Smooth muscle cell (in vitro differentiated cells): ENCODE measurements around the gene GJA10. TPM values are rescaled to one million over a fixed set of nuclear protein-coding genes. Genes with fewer than 3 reads are reported as not detected.

Experiments
- DNase-seq: peaks from one replicate; lab custom pipeline; 2025; ENCODE audit not compliant: unreplicated experiment; lab: John Stamatoyannopoulos, UW
- H2AFZ ChIP-seq: fragments of 200-600 bp; sonication (generic); 2 replicates; pipeline ENCODE4 v1.6.0; 2016; ENCODE audit warnings: antibody characterized with exemption, low read depth, mild to moderate bottlenecking
- H3F3A ChIP-seq: fragments of 200-600 bp; sonication (generic); 2 replicates; pipeline ENCODE4 v1.6.0; 2017; ENCODE audit warnings: antibody characterized with exemption, low read depth
- H3K27ac ChIP-seq: fragments of 200-600 bp; sonication (generic); 2 replicates; pipeline ENCODE4 v1.5.1; 2016; ENCODE audit warnings: low read depth, mild to moderate bottlenecking
- H3K27me3 ChIP-seq: fragments of 200-600 bp; sonication (generic); 2 replicates; pipeline ENCODE4 v1.6.1; 2016; ENCODE audit warnings: low read depth, mild to moderate bottlenecking
- H3K36me3 ChIP-seq: fragments of 200-600 bp; sonication (generic); 2 replicates; pipeline ENCODE4 v1.5.1; 2016; ENCODE audit warnings: low read depth
- H3K4me1 ChIP-seq: fragments of 200-600 bp; sonication (generic); 2 replicates; pipeline ENCODE4 v1.5.1; 2016; ENCODE audit warnings: low read depth
- H3K4me2 ChIP-seq: fragments of 200-600 bp; sonication (generic); 2 replicates; pipeline ENCODE4 v1.6.0; 2016; ENCODE audit warnings: mild to moderate bottlenecking
- H3K4me3 ChIP-seq: fragments of 200-600 bp; sonication (generic); 2 replicates; pipeline ENCODE4 v1.5.1; 2016; ENCODE audit warnings: mild to moderate bottlenecking
- H3K79me2 ChIP-seq: fragments of 200-600 bp; sonication (generic); 2 replicates; pipeline ENCODE4 v1.6.0; 2016; ENCODE audit warnings: low read depth, mild to moderate bottlenecking
- H3K9ac ChIP-seq: fragments of 200-600 bp; sonication (generic); 2 replicates; pipeline ENCODE4 v1.6.0; 2016; ENCODE audit warnings: low read depth
- H3K9me3 ChIP-seq: fragments of 200-600 bp; sonication (generic); replicated peaks from 2 replicates; pipeline ENCODE4 v1.5.1; 2016; ENCODE audit warnings: low read depth
- H4K20me1 ChIP-seq: fragments of 200-600 bp; sonication (generic); 2 replicates; pipeline ENCODE4 v1.6.0; 2016; ENCODE audit warnings: low read depth
- WGBS: methylation state at CpG from one replicate; pipeline ENCODE4 v1.1.7; 2016; ENCODE audit warnings: low lambda C conversion rate; 5-methylcytosine and 5-hydroxymethylcytosine counted together
- polyA plus RNA-seq: library from polyadenylated mRNA; unstranded; fragments of >200 nt; fragmentation: Nextera tagmentation; extraction: Ambion mirVana; gene quantifications from 2 replicates; pipeline ENCODE4 v1.2.1, GENCODE V29; 2016
- total RNA-seq: library from RNA; depleted of rRNA; stranded (reverse); fragments of >200 nt; gene quantifications from 2 replicates; pipeline ENCODE4 v1.2.3, GENCODE V29; 2014
- TF ChIP-seq, protein P1 (sequence below): fragments of 200-600 bp; sonication (generic); IDR thresholded peaks from 2 replicates; pipeline ENCODE4 v1.5.1; 2017; ENCODE audit warnings: borderline replicate concordance, mild to moderate bottlenecking, antibody characterized with exemption; ENCODE audit not compliant: insufficient read depth, poor library complexity, severe bottlenecking

The GJA10 gene
- total and polyA plus RNA-seq, 2 experiments from 2014 or later, result not detected

DNA sequence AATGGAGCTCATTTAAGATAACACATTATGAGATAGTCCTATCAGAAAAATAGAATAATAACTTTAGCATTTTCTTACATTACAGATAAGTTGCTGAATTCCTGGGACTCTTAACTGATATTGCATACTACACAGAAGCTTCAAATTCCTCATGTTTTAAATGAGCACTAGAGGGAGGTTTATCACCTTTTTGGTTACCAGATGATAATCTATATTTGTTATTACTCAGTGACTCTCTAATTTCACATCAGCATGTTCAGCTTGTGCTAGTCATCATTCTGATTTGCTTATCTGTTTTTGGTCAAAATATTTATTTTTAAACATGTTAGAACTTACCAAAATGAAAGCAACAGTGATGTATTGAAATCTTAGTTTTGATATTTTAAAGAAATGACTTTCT, 20.5 kb upstream of the GJA10 start:
- DNase-seq, result no peak
- Histone ChIP-seq H3K9ac (no peak overlapping the region), H4K20me1 (no peaks in the 10 kb centered on the region), H3K4me2 (no peak overlapping the region), H3K27ac (no peak overlapping the region), H3K4me1 (no peaks in the 10 kb centered on the region), H3K9me3 (peaks cover 5% of the 10 kb centered on the region), H3F3A (no peaks in the 10 kb centered on the region), H3K36me3 (peaks cover 7% of the 10 kb centered on the region), H3K79me2 (no peaks in the 10 kb centered on the region), H3K27me3 (no peaks in the 10 kb centered on the region), H2AFZ (no peak overlapping the region), H3K4me3 (no peak overlapping the region)
- TF ChIP-seq, protein P1, sequence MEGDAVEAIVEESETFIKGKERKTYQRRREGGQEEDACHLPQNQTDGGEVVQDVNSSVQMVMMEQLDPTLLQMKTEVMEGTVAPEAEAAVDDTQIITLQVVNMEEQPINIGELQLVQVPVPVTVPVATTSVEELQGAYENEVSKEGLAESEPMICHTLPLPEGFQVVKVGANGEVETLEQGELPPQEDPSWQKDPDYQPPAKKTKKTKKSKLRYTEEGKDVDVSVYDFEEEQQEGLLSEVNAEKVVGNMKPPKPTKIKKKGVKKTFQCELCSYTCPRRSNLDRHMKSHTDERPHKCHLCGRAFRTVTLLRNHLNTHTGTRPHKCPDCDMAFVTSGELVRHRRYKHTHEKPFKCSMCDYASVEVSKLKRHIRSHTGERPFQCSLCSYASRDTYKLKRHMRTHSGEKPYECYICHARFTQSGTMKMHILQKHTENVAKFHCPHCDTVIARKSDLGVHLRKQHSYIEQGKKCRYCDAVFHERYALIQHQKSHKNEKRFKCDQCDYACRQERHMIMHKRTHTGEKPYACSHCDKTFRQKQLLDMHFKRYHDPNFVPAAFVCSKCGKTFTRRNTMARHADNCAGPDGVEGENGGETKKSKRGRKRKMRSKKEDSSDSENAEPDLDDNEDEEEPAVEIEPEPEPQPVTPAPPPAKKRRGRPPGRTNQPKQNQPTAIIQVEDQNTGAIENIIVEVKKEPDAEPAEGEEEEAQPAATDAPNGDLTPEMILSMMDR, result no peak

DNA sequence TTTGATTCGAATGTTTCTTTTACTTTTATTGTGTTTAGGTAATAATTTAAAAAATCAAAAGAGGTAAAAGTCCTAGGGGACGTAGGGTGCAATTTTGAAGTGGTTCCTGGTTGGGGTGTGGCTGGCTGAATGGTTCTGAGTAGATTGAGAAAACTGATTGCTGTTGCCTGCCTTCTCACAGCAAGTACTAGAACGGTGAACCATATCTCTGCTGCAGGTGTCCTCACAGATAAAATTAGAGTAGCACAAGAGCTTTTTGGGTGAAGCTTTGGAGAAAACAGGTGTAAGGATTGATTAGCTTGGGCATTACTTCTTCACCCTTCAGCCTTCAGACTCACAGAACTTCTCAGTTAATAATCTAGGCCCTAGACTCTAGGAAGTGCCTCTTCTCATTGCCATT, 19.8 kb upstream of the GJA10 start:
- TF ChIP-seq, protein P1, result no peak
- no peak overlapping the region for H2AFZ ChIP-seq
- H3K27ac ChIP-seq, result no peak overlapping the region
- whole genome bisulfite sequencing, result 96% methylated on average over 3 of the region's 3 CpGs
- no peaks in the 10 kb centered on the region for H3K27me3 ChIP-seq
- H3K4me2 ChIP-seq, result no peak overlapping the region
- no peak overlapping the region for H3K4me3 ChIP-seq
- peaks cover 5% of the 10 kb centered on the region for H3K9me3 ChIP-seq
- no peaks in the 10 kb centered on the region for H3K79me2 ChIP-seq
- no peaks in the 10 kb centered on the region for H3F3A ChIP-seq
- no peaks in the 10 kb centered on the region for H4K20me1 ChIP-seq
- no peak overlapping the region for H3K9ac ChIP-seq
- H3K4me1 ChIP-seq, result no peaks in the 10 kb centered on the region
- H3K36me3 ChIP-seq, result peaks cover 7% of the 10 kb centered on the region
- DNase-seq, result no peak

DNA sequence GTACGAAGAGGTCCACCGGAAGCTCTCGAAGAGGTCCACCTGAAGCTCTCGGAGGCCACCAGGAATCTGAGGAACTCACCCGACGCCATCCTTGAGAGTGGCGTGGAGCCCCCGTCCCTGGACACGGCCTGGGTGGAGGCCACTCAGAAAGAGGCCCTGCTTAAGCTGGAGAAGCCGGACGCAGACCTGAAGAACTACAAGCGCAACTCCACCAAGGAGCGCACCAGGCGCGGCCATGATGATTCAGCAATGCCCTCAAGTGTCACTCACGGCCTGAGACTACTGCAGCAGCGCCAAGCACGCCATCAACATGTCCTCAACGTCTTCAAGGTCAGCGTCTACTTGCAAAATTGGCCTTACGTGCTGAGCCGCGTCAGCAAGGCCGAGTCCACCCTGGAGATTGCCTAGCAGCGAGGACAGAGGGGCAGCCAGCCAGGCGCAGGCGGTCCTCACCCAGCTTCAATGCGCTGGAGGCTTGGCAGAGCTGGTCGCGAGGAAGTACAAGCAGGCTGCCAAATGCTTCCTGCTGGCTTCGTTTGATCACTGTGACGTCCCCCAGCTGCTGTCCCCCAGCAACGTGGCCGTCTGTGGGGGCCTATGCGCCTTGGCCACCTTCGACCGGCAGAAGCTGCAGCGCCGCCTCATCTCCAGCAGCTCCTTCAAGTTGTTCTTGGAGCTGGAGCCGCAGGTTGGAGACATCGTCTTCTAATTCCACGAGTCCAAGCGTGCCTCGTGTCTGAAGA, 7.7 kb upstream of the GJA10 start:
- Histone ChIP-seq H3K36me3 (no peaks in the 10 kb centered on the region), H3K27ac (no peak overlapping the region), H3K4me3 (no peak overlapping the region), H2AFZ (no peak overlapping the region), H4K20me1 (no peaks in the 10 kb centered on the region), H3F3A (no peaks in the 10 kb centered on the region), H3K9ac (no peak overlapping the region), H3K79me2 (no peaks in the 10 kb centered on the region), H3K4me1 (peaks cover 9% of the 10 kb centered on the region), H3K9me3 (no peaks in the 10 kb centered on the region), H3K4me2 (no peak overlapping the region), H3K27me3 (peaks cover 27% of the 10 kb centered on the region)
- DNase-seq, result no peak
- WGBS, result 97% methylated on average over 44 of the region's 44 CpGs
- TF ChIP-seq, protein P1, result no peak
